ENCODE data around the gene TBX4. TPM values are rescaled to one million over a fixed set of nuclear protein-coding genes. Genes with fewer than 3 reads are reported as not detected.
A peak's percentile ranks its signal among the peaks of the same experiment; 100 is the strongest.

The TBX4 gene
- total and polyA plus RNA-seq, 9 of the 15 experiments (the other 6 are each of a cell fraction or from before 2014, with no cell fraction given): not detected

GRCh38 chr17:61533797-61534196 is 81.6 kb downstream of the TBX4 start (continued):
- TF ChIP-seq ZBTB34 (CRISPR knock-in tag; IDR thresholded peaks at IDR 0.05) (no peak), CBX8 (IDR thresholded peaks at IDR 0.05; ENCODE audit: borderline replicate concordance, extremely low read depth, low read depth, low read length, poor library complexity, severe bottlenecking) (peak; percentile 6)

- Histone ChIP-seq H3K36me3 (ENCODE audit: control insufficient read depth, insufficient read depth, low read length) (no peaks in the 10 kb centered on the region), H3K9ac (ENCODE audit: insufficient read depth in 1 of 2, low read depth in 2 of 2, low read length in 2 of 2) (no peak overlapping the region), H3K4me3 (no peak overlapping the region), H3K27me3 (ENCODE audit: control insufficient read depth in 2 of 2, insufficient read depth in 2 of 2, low read length in 2 of 2) (peaks cover 4 to 5% of the 10 kb centered on the region in 2 experiments; a peak in 4 of 5 replicates), H3K9me3 (replicated peaks; ENCODE audit: control insufficient read depth, insufficient read depth, low read depth, low read length) (no peaks in the 10 kb centered on the region), H2AFZ (ENCODE audit: low read depth, low read length) (no peak overlapping the region), H3K4me2 (ENCODE audit: insufficient read depth, low read length) (no peak overlapping the region), H3K9me1 (ENCODE audit: control insufficient read depth, insufficient read depth, low read length) (no peaks in the 10 kb centered on the region), H3K79me2 (ENCODE audit: control insufficient read depth, insufficient read depth, low read length) (no peaks in the 10 kb centered on the region), H4K20me1 (replicated peaks; ENCODE audit: control insufficient read depth, insufficient read depth, low read length) (no peaks in the 10 kb centered on the region), H3K4me1 (replicated peaks in 1 of 2; ENCODE audit: control insufficient read depth in 2 of 2, insufficient read depth in 2 of 2, low read length in 2 of 2) (no peaks in the 10 kb centered on the region), H3K27ac (ENCODE audit: extremely low read depth, low read depth, low read length) (no peak overlapping the region)
- intact Hi-C loops (cut with micrococcal nuclease) (no loop called here), in situ Hi-C loops (cut with MboI) (no loop called here)
- DNase-seq (ENCODE audit: extremely low read depth in 1 of 4, low spot score in 3 of 4): no peak
- BruUV-seq (replicated peaks): no TSS peak
- ATAC-seq: no peak
- under 1% methylated on average over 8 of the region's 8 CpGs for WGBS (ENCODE audit: insufficient coverage, low coverage, missing lambda C conversion rate)
- no peak for FAIRE-seq
- TF ChIP-seq EWSR1 (IDR thresholded peaks at IDR 0.05; ENCODE audit: borderline replicate concordance, low read depth, partially characterized antibody) (peak; percentile 18), TRIM28 (IDR thresholded peaks at IDR 0.05) (no peak), U2AF2 (optimal IDR thresholded peaks at IDR 0.05; ENCODE audit: low read depth, low read length) (no peak), HNRNPK (IDR thresholded peaks at IDR 0.05; ENCODE audit: low read depth, low read length, poor library complexity, severe bottlenecking) (no peak), FOXP1 (CRISPR knock-in tag; IDR thresholded peaks at IDR 0.05) (no peak), STAG1 (CRISPR knock-in tag; IDR thresholded peaks at IDR 0.05; ENCODE audit: borderline replicate concordance) (no peak), ZBTB11 (CRISPR knock-in tag; IDR thresholded peaks at IDR 0.05) (peak in 1 of 3 experiments; percentile 84; a peak in 1 of 6 replicates), NCOA6 (IDR thresholded peaks at IDR 0.05) (no peak), CBX5 (IDR thresholded peaks at IDR 0.05; ENCODE audit: borderline replicate concordance, low read depth) (no peak), RBFOX2 (IDR thresholded peaks at IDR 0.05; ENCODE audit: low read depth, low read length) (no peak), CBFA2T2 (conservative IDR thresholded peaks at IDR 0.05) (no peak)
- ChIA-PET POLR2A (no interaction called here), CTCF (ENCODE audit: low intra/inter-chr PET ratio) (no interaction called here)
These were observed 82.2 kb downstream of the TBX4 start for GRCh38 chr17:61534414-61534813.

All from K562 (cell line).